HG02884 (cell line): ENCODE data around the gene CHRM4.
A peak's percentile ranks its signal among the peaks of the same experiment; 100 is the strongest.

Experiments used
- ATAC-seq: cut with Tn5 transposase; IDR thresholded peaks from one replicate; pipeline ENCODE4 v1.9.1; 2021; ENCODE audit warnings: mild to moderate bottlenecking, moderate library complexity; ENCODE audit not compliant: unreplicated experiment

The CHRM4 gene

DNA sequence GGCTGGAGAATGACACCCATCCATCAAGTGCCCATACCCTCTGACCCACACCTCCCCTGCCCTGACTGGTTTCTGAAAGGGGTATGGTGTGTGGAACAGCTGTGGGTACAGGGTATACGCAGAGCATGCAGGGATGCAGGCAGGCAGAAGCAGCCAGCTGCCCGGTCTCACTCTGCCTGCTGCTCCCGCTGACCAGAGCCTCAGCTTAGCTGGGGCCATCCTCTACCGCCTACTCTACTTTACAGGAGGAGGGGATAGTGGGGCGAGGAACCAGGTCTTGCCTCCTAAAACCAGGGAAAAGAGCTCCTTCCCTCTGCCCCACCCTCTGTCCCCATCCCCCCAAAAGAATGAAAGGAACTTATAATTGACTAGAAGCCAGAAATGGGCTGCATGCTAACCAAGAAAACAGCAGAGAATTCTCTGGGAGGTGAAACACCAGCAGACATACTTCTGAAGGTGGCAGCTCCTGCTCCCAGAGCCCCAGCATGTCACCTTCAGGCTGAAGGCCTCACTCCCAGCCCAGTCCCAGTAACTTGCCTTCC is 13.0 kb upstream of the CHRM4 start:
- no peak for ATAC-seq

DNA sequence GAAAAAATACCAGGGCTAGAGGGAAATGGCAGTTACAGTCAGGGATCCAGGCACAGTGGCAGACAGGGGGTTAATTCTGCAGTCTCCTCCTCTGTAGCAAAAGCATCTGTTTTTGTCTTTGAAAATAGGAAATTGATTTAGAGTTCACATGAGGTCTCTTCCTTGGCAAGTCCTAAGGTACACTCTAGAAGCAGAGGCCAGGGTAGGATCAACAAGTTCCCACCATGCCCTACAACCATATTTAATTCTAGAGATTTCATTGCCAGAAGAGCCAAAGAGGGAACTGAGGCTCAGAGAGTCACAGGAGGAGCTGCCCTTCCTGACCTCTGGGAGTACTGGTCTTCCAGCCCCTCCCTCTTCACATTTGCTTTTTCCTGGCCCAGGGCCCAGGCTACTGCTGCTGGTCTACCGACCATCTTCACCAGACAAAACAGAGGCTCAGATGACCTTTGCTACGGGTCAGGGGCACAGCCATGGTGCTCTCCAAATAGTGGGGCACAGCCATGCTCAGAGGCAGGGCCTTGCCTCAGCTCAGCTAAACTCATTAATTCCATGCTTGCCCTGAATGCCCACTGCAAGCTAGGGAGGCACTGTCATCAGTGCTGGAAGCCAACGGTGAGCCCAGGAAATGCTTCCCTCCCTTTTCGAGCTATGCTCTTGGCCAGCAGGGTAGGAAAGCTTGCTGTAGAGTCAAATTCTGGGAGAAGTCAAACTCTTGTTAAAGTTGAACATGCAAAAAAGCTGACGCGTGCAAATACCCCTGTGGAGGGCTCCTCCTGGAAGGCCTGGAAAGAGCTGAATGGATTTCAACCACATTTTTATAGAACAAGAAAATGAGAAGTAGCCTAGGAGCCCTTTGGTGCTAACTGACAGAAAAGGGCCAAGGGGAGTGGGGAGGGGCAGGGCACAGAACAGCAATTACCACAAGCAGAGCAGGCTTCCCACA is 11.7 kb upstream of the CHRM4 start:
- no peak for ATAC-seq

DNA sequence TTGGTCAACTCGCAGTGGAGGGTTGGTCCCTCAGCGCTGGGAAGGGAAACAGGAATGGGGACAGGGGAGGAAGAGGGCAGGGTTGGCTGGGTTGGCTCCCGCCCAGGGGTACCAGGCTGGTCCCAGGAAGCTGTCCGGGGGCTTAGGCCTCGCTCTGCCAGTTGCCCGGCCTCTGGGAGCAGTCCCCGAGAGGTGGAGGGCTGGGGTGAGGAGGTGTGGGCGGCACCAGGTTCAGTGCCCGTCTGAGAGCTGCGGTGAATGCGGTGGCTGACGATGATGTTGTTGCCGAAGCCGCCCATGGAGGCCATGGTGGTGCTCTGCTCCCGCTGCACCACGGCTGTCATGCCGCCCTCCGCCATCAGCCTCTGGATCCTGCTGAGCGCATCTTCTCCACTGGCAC is 6.0 kb upstream of the CHRM4 start:
- ATAC-seq = no peak

DNA sequence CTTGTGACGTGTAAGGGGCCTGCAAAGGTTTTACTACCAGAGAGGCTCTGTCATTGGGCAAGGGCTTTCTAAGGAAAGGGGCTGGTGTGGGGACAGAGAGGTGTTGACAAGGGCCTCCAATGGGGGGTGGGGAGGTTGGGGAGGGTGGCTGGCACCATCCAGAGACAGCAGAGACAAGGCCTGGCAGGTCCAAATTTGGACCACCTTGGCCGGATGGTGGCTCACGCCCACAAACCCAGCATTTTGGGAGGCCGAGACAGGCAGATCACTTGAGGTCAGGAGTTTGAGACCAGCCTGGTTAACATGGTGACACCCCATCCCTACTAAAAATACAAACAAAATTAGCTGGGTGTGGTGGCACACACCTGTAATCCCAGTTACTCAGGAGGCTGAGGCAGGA is 2.2 kb upstream of the CHRM4 start:
- no peak for ATAC-seq

DNA sequence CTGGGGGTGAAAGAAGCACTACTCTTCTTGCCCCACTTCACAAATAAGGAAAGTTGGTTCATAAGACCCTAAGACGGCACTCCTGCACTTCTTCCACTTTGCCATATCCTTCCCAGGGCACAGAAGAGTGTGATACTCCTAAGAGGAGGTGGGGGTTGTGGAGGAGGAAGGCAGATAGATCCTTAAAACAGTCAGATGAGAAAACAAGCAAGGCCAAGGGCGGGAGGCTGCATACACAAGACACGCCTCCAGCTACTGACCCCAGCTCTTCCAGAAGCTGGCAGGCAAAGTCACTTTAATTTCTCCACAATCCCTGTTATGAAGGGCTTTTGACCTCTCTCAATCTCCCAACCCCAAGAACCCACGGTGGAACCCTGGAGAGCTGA is 1.6 kb upstream of the CHRM4 start:
- ATAC-seq = no peak

DNA sequence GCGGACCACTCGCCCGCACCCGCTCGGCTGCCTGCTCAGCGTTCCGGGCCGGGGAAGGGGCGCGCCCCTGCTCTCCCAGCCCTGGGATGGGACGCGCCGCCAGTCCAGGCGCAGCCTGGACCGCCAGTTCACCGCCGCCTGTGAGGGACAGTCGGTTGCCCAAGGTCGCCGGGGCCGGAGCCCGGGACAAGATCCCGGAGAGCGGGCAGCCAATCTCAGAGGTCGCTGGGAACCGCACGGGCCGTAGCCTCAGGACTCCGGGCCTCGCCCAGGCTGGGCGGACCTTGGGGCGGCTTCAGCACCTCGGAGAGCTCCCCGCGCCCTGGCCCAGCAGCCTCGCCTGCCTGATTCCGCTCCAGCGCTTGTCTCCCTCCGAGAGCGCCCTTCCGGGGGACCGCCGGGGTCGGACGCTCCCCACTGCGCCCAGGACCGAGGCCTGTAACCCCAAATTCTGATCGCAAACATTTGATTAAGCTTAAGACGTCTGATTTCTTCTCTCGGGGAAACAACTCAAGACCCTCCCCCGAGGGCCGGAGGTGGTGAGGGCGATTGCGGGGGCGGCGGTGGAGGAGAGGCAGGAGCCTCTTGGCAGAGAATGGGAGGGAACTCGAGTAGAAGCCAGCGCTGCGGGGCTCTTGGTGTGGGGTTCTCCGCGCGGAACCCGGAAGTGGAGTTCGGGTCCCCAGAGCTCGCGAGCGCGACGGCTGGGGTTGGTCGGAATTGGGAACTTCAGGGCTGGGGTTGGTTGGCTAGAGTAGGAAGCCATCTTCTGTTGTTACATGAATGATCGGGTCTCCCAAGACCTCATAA is 1.1 kb upstream of the CHRM4 start:
- ATAC-seq = peak; percentile 51

DNA sequence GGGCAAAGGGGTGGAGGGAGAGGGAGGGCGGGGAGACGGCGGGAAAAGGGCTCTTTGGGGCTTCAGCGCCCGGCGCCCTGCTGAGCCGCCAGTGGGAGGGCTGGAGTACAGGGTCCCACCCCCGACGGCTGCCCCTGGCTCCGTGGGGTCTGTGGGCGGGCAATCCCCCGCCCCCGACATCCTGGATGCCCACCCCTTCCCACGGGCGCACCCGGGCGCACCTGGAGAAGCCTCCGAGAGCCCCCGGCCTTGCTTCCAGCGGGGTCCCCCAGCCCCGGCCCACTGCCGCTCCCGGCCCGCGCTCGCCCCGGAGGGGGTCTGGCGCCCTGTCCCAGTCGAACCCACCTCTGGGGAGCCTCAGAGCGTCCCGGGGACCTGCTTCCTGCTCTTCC is 394 bp downstream of the CHRM4 start:
- no peak for ATAC-seq

DNA sequence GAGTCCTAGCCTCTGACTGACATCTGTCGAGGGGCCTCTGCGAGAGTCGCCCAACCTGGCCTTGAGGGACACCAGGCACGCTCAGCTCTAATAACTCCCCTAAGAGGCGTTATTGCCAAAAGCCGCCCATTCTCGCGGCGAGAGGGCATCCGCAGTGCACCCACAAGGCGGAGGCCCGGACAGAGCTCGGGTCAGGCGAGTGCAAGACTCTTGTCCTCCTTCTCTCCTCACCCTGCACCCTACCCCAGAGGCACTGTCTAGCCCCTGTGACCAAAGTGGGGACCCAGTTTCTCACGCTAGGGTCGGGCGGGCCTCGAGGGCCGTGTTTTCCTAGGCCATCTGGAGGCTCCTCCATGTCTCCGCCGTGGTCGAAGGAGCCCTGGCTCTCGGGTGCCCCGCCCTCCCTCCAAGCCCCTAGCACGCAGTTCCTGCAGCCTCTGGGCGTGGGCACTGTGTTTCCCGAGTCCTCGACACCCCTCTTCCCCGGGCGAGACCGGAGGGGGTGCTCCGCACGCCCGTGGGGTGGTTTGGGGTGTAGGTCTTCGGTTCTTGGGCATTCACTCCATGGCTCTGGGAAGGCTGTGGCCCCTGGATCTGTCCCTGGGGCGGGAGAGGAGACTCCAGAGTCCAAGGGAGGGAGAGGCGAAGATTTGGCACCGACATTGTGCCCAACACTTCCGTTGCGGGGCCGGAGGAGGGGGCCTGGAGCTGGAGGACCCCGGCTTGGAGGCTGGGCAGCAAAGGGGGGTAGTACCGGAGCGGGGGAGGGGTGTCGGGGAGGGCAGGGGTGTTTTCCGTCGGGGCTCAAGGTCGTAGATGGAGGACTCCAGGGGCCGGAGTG is 1.0 kb downstream of the CHRM4 start:
- ATAC-seq = no peak

DNA sequence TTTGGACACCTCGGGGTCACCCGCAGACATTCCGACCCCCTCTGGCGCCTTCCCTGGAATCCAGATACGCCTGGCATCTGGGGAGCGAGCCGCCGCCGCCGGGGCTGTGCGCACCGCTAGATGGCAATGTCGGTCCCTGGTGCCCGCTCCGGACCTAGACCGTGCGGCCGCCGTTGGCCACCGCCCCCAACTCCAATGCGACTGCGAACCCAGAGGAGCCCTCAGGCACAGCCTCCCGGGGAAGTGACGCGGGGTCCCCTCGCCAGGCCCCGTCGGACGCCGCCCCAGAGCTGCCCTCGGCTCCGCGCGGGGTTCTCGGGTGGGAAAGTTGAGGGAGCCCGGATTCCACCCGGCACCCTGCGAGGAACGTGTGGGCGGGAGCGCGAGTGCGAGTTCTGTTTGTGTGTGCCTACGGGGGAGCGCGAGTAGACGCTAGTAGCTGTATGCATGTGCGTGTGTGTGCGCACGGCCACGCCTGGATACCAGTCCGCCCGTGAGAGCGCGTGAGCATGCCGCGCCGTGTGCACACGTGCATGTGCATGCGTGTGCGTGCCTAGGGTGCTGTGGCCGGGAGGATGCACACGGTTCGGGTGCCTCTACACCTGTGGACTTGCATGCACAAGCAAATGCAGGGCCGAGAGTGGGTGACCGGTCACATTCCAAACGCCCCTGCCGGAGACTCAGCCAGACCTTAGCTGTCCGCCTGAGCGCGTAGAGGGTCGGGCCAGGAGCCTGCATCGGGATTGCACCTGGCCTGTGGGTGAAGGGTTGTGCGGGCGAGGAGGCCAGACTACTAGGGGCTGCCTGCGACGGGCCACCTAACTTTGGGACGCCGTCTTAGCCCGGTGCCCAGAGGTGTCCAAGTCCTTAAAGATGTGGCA is 1.9 kb downstream of the CHRM4 start:
- ATAC-seq = peak; percentile 44

DNA sequence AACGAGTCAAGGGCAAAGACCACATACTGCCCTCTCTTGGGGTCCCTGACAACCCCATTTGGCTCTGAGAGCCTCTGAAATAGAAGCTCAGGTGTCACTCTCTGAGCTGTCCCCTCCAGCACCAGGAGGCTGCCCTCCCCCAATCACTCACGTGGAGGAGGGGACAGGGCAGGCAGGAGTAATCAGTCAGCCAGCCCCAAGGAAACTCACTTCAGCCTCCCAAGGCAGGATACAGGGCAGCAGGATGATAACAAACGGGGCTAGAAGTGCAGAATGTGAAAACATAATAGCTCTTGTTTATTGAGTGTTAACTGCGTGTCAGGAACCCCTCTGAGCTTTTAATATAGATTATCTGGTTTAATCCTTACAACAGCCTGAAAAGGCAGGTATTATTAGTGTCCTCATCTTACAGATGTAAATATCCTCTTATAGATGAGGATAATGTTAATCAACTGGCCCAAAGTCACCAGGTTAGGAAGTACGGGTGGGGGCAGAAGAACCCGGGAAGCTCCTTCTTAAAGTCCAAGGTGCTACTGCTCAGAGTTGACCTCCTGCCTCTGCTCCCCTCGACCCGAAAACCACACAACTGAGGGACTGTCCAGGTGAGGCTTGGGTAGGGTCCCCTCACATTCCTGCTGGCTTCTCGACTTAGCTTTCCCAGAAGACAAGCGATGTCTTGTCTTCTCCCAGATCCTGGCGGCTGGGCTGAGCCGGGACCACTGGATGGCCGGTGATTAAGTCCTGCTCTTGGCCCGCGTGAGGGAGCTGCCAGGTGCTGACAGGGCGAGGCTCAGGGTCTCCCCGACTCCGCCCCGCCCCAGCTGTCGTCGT is 2.7 kb downstream of the CHRM4 start:
- no peak for ATAC-seq

DNA sequence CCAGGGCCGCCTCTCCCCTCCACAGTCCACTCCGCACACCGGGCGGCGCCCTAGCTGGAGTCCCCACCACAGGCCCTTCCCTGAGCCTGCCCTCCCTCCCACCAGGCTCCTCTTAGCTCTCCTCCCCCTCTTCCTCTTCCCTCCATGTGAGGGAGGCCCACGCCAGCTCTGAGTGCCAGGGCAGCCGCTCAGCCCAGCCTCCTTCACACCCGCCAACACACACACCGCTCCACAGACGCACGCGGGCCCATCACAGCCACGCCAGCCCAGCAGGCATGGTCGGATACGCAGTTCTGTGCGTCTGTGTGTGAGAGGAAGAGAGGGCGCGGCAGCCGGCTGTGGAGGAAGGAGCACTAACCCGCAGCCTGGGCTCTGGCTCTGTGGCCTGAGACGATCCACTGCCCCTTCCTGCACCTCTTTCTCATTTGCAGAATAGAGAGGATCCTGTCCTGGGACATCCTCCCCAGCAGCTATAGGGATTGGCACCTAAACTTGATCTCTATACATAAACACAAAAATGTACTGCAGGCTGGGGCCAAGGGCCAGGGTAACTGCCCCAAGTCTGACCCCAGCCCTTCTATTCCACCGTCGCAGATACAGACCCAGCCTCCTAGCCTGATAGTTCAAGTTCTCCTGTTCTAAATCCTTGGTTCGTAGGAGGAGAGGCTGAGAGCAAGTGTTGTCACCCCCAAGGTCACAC is 3.5 kb downstream of the CHRM4 start:
- ATAC-seq = no peak

DNA sequence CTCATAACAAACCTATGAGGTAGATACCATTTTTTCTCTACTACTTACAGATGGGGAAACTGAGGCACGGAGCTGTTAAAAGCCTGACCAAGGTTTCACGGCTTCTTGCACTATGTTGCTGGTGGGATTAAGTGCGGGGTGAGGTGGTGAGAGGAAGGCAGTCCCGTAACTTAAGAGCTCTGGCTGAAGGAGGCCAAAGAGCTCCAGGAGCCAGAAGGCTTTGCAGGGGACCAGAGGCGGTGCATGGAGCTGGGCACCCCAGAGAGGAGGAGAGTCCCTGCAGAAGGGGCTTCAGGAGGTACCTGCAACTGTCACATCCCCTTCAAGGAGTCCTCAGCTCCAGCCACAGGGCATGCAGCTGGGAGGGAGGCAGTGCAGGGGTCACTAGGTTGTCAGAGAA is 4.1 kb downstream of the CHRM4 start:
- ATAC-seq = no peak

DNA sequence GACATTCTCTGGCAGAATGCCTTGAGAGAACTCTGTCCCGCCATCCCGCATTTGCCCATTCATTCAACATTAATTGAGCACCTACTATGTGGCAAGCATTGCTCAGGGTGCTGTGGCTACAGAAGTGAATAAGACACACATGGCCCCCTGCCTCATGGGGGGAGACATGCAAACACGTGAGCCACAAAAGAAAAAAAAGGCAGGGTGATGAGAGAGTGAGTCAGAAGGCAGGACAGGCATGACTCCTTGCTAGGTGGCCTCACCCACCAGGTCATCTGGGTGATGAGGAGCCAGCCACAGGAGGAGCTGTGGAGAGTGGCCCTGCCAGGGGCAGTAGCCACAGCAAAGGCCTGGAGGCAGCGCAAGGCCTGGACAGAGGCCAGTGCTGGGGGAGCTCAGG is 4.9 kb downstream of the CHRM4 start:
- no peak for ATAC-seq

DNA sequence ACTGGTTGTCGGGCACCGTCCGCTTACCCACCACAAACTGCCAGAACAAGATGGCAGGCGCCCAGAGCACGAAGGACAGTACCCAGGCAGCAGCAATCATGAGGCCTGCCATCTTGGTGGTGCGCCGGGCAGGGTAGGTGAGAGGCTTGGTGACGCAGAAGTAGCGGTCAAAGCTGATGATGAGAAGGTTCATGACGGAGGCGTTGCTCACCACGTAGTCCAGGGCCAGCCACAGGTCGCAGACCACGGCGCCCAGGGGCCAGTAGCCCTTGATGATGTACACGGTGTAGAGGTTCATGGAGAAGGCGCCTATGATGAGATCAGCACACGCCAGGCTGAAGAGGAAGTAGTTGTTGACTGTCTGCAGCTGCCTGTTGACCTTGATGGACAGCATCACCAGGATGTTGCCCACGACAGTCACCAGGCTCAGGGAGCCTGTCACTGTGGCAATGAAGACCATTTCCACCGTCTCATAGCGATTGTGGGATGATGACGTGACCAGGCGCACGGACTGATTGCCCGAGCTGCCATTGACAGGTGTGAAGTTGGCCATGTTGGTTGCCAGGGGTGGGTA is 5.5 kb downstream of the CHRM4 start:
- no peak for ATAC-seq

DNA sequence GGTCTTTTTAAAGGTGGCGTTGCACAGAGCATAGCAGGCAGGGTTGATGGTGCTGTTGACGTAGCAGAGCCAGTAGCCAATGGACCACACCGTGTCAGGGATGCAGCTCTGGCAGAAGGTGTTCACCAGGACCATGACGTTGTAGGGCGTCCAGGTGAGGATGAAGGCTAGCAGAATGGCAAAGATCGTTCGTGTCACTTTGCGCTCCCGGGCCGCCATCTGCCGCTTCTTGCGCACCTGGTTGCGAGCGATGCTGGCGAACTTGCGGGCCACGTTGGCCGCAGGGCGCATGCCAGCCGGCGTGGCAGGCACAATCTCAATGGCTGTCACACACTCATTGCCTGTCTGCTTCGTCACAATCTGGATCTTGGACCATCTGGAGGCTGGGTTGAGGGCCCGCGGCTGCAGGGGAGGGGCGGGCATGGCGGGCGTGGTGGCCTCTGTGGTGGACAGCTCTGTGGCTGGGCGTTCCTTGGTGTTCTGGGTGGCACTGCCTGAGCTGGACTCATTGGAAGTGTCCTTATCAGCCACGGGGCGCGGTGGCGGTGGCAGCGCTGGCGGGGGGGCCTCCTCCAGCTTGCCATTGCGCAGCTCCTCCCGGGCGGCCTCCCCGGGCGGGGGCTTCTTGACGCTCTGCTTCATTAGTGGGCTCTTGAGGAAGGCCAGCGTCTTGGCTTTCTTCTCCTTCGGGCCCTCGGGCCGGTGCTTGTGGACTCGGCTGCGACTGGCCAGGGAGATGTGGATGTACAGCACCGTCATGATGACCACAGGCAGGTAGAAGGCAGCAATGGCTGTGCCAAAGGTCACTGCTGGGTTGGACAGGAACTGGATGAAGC is 6.2 kb downstream of the CHRM4 start:
- no peak for ATAC-seq

DNA sequence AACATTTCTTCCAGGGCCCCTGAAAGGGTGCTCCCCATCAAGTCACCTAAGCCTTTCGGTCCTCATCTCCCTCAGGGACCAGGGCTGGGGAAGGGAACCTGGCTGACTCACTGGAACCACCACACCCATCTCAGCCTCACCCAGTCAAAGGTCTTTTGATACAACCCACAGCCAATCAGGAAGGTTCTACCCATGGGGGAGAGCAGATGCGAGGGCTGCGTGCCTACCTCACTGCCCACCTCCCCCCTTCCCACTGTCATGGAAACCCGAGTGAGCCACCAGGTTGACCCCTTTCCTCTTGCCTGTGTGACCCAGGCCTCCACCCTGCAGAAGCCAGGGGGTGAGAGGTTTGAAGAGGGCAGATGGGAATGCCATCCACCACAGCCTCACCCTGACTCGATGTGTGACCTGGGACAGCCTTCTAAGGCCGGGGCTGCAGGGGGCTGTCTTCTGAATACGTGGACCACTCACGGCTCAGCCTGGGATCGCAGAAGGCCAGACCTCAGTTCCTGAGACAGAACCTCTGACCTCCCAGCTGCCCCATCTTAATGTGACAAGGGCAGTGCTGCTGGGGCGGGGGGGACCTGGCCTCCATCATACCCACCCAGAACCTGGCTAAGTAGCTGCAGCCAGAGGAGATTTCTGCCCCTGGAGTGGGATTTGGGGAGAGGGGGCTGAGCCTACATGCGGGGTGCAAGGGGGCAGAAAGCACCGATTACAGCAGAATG is 7.4 kb downstream of the CHRM4 start:
- no peak for ATAC-seq

DNA sequence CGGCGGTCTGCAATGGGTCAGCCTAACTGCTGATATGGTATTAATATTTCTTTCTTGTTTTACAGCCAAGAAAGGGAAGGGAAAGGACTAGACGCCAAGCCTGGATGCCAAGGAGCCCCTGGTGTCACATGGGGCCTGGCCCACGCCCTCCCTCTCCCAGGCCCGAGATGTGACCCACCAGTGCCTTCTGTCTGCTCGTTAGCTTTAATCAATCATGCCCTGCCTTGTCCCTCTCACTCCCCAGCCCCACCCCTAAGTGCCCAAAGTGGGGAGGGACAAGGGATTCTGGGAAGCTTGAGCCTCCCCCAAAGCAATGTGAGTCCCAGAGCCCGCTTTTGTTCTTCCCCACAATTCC is 8.2 kb downstream of the CHRM4 start:
- ATAC-seq = no peak
